ENCODE data around the gene APOE. TPM values are rescaled to one million over a fixed set of nuclear protein-coding genes. Genes with fewer than 3 reads are reported as not detected.

APOE gene
- total and polyA plus RNA-seq, 2 of the 13 experiments (the other 11 are each of a cell fraction or from before 2014, with no cell fraction given) = 1,328 to 1,470 TPM

DNA sequence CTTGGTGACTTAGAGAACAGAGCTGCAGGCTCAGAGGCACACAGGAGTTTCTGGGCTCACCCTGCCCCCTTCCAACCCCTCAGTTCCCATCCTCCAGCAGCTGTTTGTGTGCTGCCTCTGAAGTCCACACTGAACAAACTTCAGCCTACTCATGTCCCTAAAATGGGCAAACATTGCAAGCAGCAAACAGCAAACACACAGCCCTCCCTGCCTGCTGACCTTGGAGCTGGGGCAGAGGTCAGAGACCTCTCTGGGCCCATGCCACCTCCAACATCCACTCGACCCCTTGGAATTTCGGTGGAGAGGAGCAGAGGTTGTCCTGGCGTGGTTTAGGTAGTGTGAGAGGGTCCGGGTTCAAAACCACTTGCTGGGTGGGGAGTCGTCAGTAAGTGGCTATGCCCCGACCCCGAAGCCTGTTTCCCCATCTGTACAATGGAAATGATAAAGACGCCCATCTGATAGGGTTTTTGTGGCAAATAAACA is 18.7 kb downstream of the APOE start (continued):
- TF ChIP-seq KMT2A (CRISPR knock-in tag; IDR thresholded peaks at IDR 0.05) (no peak), TRAFD1 (CRISPR knock-in tag; IDR thresholded peaks at IDR 0.05; ENCODE audit: borderline replicate concordance) (no peak), PAWR (CRISPR knock-in tag; IDR thresholded peaks at IDR 0.05; ENCODE audit: borderline replicate concordance) (no peak; the same call in 1 of the 2 replicates), ELF3 (CRISPR knock-in tag; IDR thresholded peaks at IDR 0.05) (peak; percentile 89), ZBTB3 (CRISPR knock-in tag; IDR thresholded peaks at IDR 0.05; ENCODE audit: borderline replicate concordance, low read depth) (no peak; the same call in 1 of the 2 replicates), NR2F2 (IDR thresholded peaks at IDR 0.05; ENCODE audit: borderline replicate concordance, low read depth) (peak; percentile 99), POGZ (CRISPR knock-in tag; IDR thresholded peaks at IDR 0.05) (peak; percentile 73), GPN1 (CRISPR knock-in tag; IDR thresholded peaks at IDR 0.05; ENCODE audit: borderline replicate concordance) (no peak), NFRKB (IDR thresholded peaks at IDR 0.05) (no peak), ZNF326 (CRISPR knock-in tag; IDR thresholded peaks at IDR 0.05; ENCODE audit: borderline replicate concordance) (no peak), ZSCAN25 (CRISPR knock-in tag; IDR thresholded peaks at IDR 0.05) (peak; percentile 84; the same call in 1 of the 2 replicates), HDAC6 (IDR thresholded peaks at IDR 0.05; ENCODE audit: low read depth, low read length) (no peak), ZBTB10 (CRISPR knock-in tag; IDR thresholded peaks at IDR 0.05; ENCODE audit: borderline replicate concordance) (peak; percentile 82; the same call in 1 of the 2 replicates), CREBL2 (CRISPR knock-in tag; IDR thresholded peaks at IDR 0.05; ENCODE audit: borderline replicate concordance) (no peak), ONECUT2 (CRISPR knock-in tag; IDR thresholded peaks at IDR 0.05) (peak; percentile 68), ZNF773 (CRISPR knock-in tag; IDR thresholded peaks at IDR 0.05; ENCODE audit: borderline replicate concordance) (no peak), ZNF761 (CRISPR knock-in tag; conservative IDR thresholded peaks at IDR 0.05) (no peak), POLR2AphosphoS5 (IDR thresholded peaks at IDR 0.05; ENCODE audit: low read depth, low read length) (peak; percentile 46; the same call in 1 of the 2 replicates), BRD4 (CRISPR knock-in tag; IDR thresholded peaks at IDR 0.05) (peak; percentile 97), ZNF747 (CRISPR knock-in tag; IDR thresholded peaks at IDR 0.05; ENCODE audit: borderline replicate concordance) (peak; percentile 94), JDP2 (CRISPR knock-in tag; IDR thresholded peaks at IDR 0.05; ENCODE audit: borderline replicate concordance) (no peak; the same call in 1 of the 2 replicates), ZNF207 (IDR thresholded peaks at IDR 0.05; ENCODE audit: borderline replicate concordance) (no peak)
- TF ChIP-seq, protein P1, sequence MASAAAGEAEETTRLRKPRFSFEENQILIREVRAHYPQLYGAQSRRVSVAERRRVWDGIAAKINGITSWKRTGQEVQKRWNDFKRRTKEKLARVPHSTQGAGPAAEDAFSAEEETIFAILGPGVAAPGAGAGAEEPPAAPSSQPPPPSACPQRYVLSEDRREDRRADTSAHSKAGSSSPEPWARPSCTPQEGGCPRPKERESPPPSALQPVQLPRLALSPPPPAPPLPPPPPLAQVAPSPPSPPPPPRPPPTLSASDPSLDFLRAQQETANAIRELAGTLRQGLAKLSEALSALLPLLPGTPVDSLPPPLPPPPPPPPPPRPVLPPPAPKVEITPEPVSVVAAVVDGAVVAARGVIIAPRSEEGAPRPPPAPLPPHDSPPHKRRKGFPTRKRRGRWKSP (CRISPR knock-in tag; IDR thresholded peaks at IDR 0.05) = peak; percentile 56; the same call in 1 of the 2 replicates

All from HepG2 (cell line).